ENCODE data around the gene CASKIN1.
"Not testable (repeated sequence)": the region's sequence is repeated elsewhere in the genome, so short reads cannot be mapped to it uniquely, and the experiment has no call there.

Gene CASKIN1

DNA sequence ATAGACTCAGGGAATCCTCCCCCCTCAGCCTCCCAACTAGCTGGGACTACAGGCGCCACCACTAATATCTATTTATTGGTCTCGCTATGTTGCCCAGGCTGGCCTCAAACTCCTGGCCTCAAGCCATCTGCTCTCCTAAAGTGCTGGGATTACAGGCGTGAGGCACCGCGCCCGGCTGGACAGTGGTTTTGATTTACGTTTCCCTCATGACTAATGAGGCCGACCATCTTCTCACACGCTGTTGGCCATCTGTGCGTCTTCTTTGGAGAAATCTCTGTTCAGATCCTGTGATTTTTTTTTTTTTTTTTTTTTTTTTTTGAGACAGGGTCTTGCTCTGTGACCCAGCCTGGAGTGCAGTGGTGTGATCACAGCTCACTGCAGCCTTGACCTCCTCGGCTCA is 67.2 kb downstream of the CASKIN1 start:
- DNase-seq, result not testable (repeated sequence)

- DNase-seq, result peak in 1 of 5 donors; percentile 43
Measured at GRCh38 chr16:2127630-2128280, 68.7 kb downstream of the CASKIN1 start.
